ENCODE measurements around the gene FKBP4. TPM values are rescaled to one million over a fixed set of nuclear protein-coding genes. Genes with fewer than 3 reads are reported as not detected.
A peak's percentile ranks its signal among the peaks of the same experiment; 100 is the strongest.

The FKBP4 gene
- total RNA-seq, 3 donors from 2014 or later: 296 to 336 (median 319) TPM

DNA sequence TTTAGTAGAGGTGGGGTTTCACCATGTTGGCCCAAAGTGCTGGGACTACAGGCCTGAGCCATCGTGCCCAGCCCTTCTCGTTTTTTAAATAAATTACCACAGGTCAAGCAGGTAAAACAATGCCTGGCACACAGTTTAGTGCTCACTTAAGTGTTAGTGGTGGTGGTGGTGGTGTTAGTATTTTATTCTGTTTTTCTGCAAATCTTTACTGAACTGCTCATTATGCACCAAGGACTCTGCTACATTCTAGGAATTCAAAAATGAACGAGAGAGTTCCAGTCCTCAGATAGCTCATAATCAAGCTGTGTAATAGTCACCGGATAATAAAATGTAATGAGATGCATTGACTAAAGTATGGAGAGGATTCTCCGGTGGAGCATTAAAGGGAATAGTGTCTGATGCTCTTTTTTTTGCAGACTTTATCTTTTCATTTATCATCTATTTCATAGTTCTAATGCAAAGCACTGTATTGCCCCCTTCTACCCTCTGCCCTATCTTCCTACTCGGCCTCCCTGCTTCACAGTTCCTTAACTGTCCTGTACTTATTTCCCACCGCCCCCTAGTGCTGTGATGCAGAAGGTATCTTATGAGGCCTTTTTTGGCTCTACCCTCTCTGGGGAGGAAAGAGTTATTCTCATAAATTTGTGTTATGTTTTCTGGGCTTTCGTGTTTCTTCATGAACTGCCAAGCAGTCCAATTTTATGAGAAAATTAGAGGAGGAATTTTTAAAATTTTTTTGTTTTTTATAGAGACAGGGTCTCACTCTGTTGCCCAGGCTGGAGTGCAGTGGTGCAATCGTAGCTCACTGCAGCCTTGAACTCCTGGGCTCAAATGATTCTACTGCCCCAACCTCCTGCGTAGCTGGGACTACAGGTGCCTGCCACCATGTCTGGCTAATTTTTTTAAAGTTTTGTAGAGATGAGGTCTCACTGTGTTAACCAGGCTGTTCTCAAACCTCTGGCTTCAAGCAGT lies 18.7 kb downstream of the FKBP4 start:
- H3K27me3 Mint-ChIP-seq (ENCODE audit: low read depth): no peaks in the 10 kb centered on the region
- DNase-seq (peak; percentile 31), ATAC-seq (peak; percentile 18 to 29)
- peaks cover 28% of the 10 kb centered on the region for H3K4me1 Mint-ChIP-seq (ENCODE audit: low read depth)
- peak overlapping the region; percentile 100 for H3K4me3 Mint-ChIP-seq
- H3K9me3 Mint-ChIP-seq: no peaks in the 10 kb centered on the region
- H3K36me3 Mint-ChIP-seq (ENCODE audit: insufficient read depth): peaks cover 13% of the 10 kb centered on the region

DNA sequence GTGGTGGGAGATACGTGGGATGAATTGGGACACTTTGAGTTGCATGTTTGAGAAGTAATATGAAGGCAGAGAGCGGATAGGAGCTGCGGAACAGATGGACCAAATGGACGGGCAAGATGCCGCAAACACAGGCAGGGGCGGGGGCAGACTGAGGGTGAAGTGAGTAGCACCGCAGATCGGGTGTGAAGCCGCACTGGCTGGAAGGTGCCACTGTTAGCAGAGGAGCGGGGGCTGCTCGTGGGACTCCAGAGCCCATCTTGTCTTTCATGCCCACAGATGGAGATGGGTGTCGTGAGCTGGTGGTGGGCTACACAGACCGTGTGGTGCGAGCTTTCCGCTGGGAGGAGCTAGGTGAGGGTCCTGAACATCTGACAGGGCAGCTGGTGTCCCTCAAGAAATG lies 25.0 kb downstream of the FKBP4 start:
- Mint-ChIP-seq H3K4me1 (ENCODE audit: low read depth) (peaks cover 8% of the 10 kb centered on the region), H3K9me3 (no peaks in the 10 kb centered on the region), H3K27me3 (ENCODE audit: low read depth) (no peaks in the 10 kb centered on the region), H3K36me3 (ENCODE audit: insufficient read depth) (peaks cover 49% of the 10 kb centered on the region), H3K4me3 (no peak overlapping the region)
- no peak for ATAC-seq
- DNase-seq: no peak

DNA sequence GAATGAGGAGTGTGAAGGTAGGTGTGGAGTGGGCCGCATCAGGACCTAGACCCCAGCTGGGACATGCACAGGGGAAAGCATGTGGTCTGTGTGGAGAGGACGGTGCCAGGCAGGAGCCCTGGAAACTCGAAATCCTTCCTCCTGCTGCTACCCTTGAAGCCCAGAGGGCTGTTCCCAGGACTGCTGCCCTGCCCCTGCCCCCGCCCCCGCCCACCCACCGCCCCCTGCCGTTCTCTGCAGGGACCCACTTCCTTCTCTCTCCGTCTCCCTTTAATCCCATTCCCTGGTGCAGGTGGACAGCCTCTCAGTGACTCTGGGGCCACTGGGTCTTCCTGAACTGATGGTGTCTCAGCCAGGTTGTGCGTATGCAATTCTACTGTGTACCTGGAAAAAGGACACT lies 25.7 kb downstream of the FKBP4 start:
- DNase-seq (no peak), ATAC-seq (no peak)
- H3K9me3 Mint-ChIP-seq: no peaks in the 10 kb centered on the region
- H3K27me3 Mint-ChIP-seq (ENCODE audit: low read depth): no peaks in the 10 kb centered on the region
- peaks cover 55% of the 10 kb centered on the region for H3K36me3 Mint-ChIP-seq (ENCODE audit: insufficient read depth)
- no peak overlapping the region for H3K4me3 Mint-ChIP-seq
- peaks cover 4% of the 10 kb centered on the region for H3K4me1 Mint-ChIP-seq (ENCODE audit: low read depth)

DNA sequence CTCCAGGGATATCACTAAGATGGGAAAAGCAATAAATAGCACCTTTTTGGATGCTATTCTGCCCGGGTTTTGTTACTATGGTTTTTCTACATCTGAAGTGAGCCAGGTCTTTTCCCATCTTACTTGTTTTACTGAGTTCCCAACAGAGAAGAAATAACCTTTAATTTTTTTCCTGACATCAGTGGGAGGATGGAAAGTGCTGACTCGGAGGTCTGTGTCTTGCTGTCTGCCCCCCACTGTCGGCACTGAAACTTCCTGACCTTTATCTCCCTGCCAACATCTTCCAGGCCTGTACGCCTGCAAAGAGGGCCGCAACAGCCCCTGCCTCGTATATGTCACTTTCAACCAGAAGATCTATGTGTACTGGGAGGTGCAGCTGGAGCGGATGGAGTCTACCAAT lies 28.7 kb downstream of the FKBP4 start:
- Mint-ChIP-seq H3K27me3 (ENCODE audit: low read depth) (no peaks in the 10 kb centered on the region), H3K4me1 (ENCODE audit: low read depth) (no peaks in the 10 kb centered on the region), H3K4me3 (no peak overlapping the region), H3K36me3 (ENCODE audit: insufficient read depth) (peaks cover 57% of the 10 kb centered on the region), H3K9me3 (no peaks in the 10 kb centered on the region)
- ATAC-seq (no peak), DNase-seq (no peak)

DNA sequence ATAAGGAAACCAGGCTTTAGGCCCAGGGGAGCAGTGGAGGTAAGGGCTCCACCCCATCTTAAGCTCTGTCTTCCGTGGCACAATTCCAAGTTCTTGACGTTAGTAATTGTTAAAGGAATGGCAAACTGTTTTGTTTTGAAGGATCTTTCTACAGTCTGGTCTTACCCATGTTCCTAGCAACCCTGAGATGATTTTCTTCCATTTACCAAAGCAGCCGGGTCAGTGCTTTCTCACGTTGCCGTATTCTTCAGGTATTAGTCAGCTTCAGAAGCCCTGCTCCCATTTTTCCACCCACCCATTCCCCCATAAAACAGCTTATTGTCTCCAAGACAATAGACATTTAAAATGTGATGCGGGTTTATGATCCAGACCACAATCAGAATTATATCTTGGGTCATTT lies 29.8 kb downstream of the FKBP4 start:
- H3K4me1 Mint-ChIP-seq (ENCODE audit: low read depth): no peaks in the 10 kb centered on the region
- ATAC-seq: no peak
- no peaks in the 10 kb centered on the region for H3K27me3 Mint-ChIP-seq (ENCODE audit: low read depth)
- DNase-seq: no peak
- H3K4me3 Mint-ChIP-seq: no peak overlapping the region
- H3K9me3 Mint-ChIP-seq: no peaks in the 10 kb centered on the region
- H3K36me3 Mint-ChIP-seq (ENCODE audit: insufficient read depth): peaks cover 61% of the 10 kb centered on the region

DNA sequence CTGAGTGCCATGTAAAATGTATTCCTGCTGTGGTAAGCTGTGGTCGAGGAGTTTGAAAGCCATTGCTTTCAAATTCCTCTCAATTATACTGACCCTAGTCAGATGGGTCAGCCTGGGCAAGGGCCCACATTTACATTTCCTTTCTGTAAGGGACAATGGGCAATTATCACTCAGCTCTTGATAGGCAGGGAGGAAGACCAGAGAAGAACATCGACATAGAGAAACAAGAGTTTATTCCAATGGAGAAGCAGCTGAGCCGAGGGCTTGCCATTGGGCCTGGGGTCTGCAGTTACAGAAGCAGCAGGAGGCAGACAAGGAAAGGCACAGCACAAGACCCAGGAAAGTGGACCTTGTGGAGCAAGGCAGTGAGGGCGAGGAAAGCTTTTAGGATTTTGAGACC lies 30.4 kb downstream of the FKBP4 start:
- ATAC-seq: no peak
- Mint-ChIP-seq H3K4me1 (ENCODE audit: low read depth) (no peaks in the 10 kb centered on the region), H3K36me3 (ENCODE audit: insufficient read depth) (peaks cover 55% of the 10 kb centered on the region), H3K27me3 (ENCODE audit: low read depth) (no peaks in the 10 kb centered on the region), H3K9me3 (no peaks in the 10 kb centered on the region), H3K4me3 (no peak overlapping the region)
- no peak for DNase-seq

DNA sequence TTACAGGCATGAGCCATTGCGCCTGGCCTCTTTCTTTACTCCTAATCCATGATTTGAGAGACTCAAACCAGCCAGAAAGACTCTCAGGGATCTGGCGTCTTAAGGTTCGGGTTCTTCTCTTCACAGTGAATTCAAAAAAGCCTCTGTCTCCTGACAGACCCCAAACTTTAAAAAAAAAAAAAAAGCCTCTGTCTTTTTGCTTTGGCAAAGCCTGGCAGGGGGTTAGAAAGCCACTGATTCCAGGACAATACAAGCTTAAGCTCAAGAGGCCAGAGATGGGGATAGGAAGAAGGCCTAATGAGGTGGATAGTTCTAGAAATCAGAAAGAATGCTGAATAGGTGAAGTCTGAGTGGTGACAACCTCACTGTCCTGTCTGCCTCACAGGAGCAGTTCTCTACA lies 31.3 kb downstream of the FKBP4 start:
- no peak overlapping the region for H3K4me3 Mint-ChIP-seq
- DNase-seq (no peak), ATAC-seq (no peak)
- H3K9me3 Mint-ChIP-seq: no peaks in the 10 kb centered on the region
- peaks cover 55% of the 10 kb centered on the region for H3K36me3 Mint-ChIP-seq (ENCODE audit: insufficient read depth)
- no peaks in the 10 kb centered on the region for H3K27me3 Mint-ChIP-seq (ENCODE audit: low read depth)
- H3K4me1 Mint-ChIP-seq (ENCODE audit: low read depth): no peaks in the 10 kb centered on the region

DNA sequence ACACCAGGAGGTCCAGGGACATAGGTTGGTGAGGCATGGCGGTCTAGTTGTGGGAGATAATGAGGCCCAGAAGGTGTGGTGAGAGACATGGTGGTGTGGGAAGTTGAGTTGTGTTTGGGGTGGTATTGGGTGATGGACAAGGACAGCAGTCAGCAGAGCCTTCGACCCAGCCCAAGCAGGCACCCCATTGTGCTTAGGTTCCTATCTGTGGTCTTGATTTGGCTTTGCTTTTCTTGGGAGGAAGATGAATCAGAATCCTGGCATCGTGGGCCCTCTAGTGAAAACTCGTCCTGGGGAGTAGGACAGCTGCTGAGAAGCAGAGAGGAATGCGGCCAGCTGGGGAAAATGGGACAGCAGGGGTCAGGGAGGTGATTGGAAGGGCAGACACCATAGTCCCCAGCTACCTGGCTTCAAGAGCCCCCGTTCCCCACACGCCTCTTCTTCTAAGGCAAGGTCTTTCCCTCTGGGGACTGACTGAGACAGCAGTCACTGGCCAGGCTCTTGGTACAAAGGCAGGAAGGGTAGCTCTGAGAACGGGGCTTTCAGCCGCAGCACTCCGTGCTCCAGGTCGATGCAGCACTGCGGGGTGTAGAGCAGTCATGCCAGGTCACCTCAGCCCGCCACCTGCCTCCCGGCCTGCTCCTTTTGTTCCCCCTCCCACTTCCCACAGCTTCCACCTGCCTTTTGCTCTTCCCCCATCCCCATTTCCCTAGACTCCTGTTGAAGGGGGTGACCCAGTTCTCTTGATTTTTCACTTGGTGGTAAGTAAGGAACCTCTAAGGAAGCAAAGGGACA lies 32.1 kb downstream of the FKBP4 start:
- no peaks in the 10 kb centered on the region for H3K9me3 Mint-ChIP-seq
- H3K27me3 Mint-ChIP-seq (ENCODE audit: low read depth): no peaks in the 10 kb centered on the region
- no peak for DNase-seq
- no peak for ATAC-seq
- peaks cover 58% of the 10 kb centered on the region for H3K36me3 Mint-ChIP-seq (ENCODE audit: insufficient read depth)
- H3K4me3 Mint-ChIP-seq: no peak overlapping the region
- no peaks in the 10 kb centered on the region for H3K4me1 Mint-ChIP-seq (ENCODE audit: low read depth)

DNA sequence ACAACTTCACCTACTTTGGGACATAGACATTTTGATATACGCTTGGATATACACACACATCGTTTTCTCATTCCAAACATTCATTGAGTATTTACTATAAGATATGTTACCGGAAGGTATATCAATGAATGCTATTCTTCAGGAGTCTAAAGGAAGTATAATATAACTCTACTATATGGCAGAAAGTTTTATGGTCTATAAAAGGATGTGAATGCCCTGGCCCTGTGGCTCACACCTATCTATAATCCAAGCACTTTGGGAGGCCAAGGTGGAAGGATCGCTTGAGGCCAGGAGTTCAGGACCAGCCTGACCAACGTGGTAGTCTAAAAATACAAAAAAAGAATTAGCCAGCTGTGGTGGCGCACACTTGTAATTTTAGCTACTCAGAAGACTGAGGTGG lies 34.5 kb downstream of the FKBP4 start:
- no peak overlapping the region for H3K4me3 Mint-ChIP-seq
- H3K4me1 Mint-ChIP-seq (ENCODE audit: low read depth): no peaks in the 10 kb centered on the region
- H3K27me3 Mint-ChIP-seq (ENCODE audit: low read depth): no peaks in the 10 kb centered on the region
- ATAC-seq (no peak), DNase-seq (no peak)
- H3K36me3 Mint-ChIP-seq (ENCODE audit: insufficient read depth): peaks cover 40% of the 10 kb centered on the region
- H3K9me3 Mint-ChIP-seq: no peaks in the 10 kb centered on the region

DNA sequence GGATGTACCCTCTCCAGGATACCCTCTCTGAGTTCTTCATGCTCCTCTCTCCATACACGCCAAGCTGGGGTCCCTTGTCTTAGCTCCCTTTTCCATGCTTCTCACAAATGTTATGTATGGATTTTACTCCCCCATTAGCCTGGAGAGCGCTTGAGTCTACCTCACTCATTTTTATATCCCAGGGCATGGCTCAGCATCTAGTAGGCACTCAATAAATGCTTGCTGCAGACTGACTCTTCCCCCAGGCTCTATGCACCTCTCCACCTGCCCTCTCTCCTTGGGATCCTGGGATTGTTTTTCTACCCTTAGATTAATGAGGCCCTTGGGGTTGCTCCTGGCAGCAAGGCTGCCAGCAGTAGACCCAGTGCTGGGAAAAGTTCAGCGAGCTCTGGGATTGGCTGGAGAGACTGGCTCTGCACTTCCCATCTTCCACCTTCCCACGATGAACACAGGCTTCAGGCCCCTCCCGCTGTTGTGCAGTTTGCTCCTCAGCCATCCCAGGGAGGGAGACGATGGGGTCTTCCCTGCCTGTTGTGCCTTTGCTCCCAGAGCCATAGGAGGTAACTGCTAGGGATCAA lies 37.9 kb downstream of the FKBP4 start:
- peaks cover 25% of the 10 kb centered on the region for H3K36me3 Mint-ChIP-seq (ENCODE audit: insufficient read depth)
- H3K27me3 Mint-ChIP-seq (ENCODE audit: low read depth): no peaks in the 10 kb centered on the region
- no peak for DNase-seq
- no peak overlapping the region for H3K4me3 Mint-ChIP-seq
- no peak for ATAC-seq
- H3K4me1 Mint-ChIP-seq (ENCODE audit: low read depth): peaks cover 2% of the 10 kb centered on the region
- no peaks in the 10 kb centered on the region for H3K9me3 Mint-ChIP-seq

DNA sequence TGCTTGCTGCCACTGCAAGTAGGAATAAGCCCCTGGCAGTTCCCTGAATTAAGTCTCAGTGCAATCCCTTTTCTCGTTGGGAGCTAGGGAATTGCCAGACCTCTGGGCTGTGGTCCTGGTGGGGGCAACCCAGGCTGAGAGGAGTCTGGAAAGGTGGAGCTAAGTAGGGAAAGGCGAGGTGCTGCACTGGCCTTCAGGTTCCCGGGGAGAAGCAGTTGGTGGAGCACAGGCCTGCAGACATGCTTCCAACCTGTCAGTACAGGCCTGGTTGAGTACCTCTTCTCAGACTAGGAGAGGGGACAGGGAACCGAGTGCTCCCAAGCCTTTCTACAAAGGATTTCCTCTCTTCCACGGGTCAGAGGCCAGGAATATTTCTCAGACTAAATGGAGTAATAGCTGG lies 38.6 kb downstream of the FKBP4 start:
- no peaks in the 10 kb centered on the region for H3K27me3 Mint-ChIP-seq (ENCODE audit: low read depth)
- peaks cover 24% of the 10 kb centered on the region for H3K36me3 Mint-ChIP-seq (ENCODE audit: insufficient read depth)
- DNase-seq: no peak
- H3K4me3 Mint-ChIP-seq: no peak overlapping the region
- no peaks in the 10 kb centered on the region for H3K9me3 Mint-ChIP-seq
- no peak for ATAC-seq
- peaks cover 2% of the 10 kb centered on the region for H3K4me1 Mint-ChIP-seq (ENCODE audit: low read depth)

DNA sequence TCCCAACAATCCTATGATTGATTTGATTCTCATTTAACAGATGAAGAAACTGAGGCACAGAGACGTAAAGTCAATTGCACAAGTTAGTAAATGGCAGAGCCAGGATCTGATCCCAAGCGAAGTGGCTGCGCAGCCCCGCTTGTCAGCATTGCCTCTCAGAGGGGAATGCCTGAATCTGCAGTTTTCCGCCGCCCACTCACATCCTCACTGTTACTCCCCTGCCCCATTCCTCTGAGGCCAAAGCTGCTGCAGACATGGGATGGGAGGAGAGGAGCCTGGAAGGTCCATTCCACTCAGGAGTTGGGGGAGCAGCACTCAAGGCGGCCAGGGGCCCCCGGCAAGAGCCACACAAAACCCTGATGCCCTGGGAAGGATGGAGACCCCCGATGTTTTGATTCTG lies 39.0 kb downstream of the FKBP4 start:
- H3K9me3 Mint-ChIP-seq: no peaks in the 10 kb centered on the region
- H3K4me1 Mint-ChIP-seq (ENCODE audit: low read depth): peaks cover 2% of the 10 kb centered on the region
- peaks cover 24% of the 10 kb centered on the region for H3K36me3 Mint-ChIP-seq (ENCODE audit: insufficient read depth)
- no peak overlapping the region for H3K4me3 Mint-ChIP-seq
- no peak for ATAC-seq
- no peaks in the 10 kb centered on the region for H3K27me3 Mint-ChIP-seq (ENCODE audit: low read depth)
- DNase-seq: no peak

DNA sequence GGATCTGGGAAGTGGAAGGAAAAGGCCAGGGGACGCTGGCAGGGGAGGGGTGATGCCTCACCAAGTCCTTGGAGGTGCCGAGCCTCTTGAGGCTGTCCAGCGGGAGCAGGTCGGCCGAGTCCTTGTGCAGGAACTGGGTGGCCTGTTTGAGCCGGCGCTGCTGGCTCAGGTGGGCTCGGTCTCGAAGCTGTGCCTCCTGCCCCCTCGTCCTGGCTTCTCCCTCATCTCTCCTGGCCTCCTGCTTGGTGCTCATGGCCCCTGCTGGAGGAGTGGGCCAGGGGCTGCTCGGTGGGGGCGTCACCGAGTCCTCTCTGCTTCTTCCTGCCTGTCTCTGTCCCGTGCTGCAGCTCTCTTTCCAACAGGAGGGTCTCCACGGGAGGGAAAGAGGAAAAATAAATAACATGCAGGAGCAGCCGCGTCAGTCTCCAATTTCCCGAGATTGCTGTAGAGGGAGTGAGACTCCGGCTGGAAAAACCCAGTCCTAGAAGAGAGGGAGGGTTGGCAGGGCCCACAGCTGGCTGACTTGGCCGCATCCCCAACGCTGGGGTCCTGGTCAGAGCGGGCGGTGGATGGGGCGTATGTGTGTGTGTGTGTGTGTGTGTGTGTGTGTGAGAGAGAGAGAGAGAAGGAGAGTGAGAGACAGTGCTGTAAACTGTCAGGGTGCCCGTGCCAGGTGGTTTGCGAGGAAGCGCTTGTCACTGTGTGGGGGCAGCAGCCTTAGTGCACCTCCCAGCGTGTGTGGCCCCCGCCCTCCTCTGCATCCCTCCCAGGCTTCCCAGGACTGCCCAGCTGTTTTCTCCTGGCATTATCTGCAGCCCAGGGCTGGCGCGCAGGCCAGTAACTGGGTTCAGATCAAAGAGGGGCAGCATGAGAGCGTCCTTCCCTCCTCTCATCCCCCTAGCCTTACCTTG lies 40.1 kb downstream of the FKBP4 start, which contains the start of gene NRIP2:
NRIP2 (minus strand) TSS at position 455 of the 911 bp plus-strand sequence; CDS start at position 403, 52 bp downstream.
- peaks cover 28% of the 10 kb centered on the region for H3K36me3 Mint-ChIP-seq (ENCODE audit: insufficient read depth)
- no peaks in the 10 kb centered on the region for H3K9me3 Mint-ChIP-seq
- H3K4me1 Mint-ChIP-seq (ENCODE audit: low read depth): peaks cover 2% of the 10 kb centered on the region
- ATAC-seq (no peak), DNase-seq (no peak)
- no peaks in the 10 kb centered on the region for H3K27me3 Mint-ChIP-seq (ENCODE audit: low read depth)
- no peak within 1 kb of the TSS for H3K4me3 Mint-ChIP-seq
